Measurements from ENCODE around the gene NUMB. TPM values are rescaled to one million over a fixed set of nuclear protein-coding genes. Genes with fewer than 3 reads are reported as not detected.
A peak's percentile ranks its signal among the peaks of the same experiment; 100 is the strongest.

Gene NUMB
- total and polyA plus RNA-seq, 2 of the 13 experiments (the other 11 are each of a cell fraction or from before 2014, with no cell fraction given): 20.3 to 71.1 TPM

DNA sequence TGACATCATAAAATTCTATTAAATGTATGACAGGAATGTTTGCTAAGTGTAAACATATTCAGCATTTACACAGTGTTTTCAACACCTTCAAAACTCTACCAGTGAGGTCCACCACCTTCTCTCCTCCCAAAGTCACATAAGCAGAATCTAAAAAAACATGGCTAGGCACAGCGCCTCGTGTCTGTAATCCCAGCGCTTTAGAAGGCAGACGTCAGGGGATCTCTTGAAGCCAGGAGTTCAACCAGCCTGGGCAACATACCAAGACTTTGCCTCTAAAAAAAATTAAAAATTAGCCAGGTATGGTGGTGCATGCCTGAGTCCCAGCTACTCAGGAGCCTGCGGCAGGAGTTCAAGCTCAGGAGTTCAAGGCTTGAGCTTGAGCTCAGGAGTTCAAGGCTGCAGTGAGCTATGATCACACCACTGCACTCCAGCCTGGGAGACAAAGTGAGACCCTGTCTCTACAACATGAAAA lies 30.0 kb downstream of the NUMB start (continued):
- TF ChIP-seq ZNF18 (CRISPR knock-in tag; IDR thresholded peaks at IDR 0.05; ENCODE audit: insufficient replicate concordance): peak; percentile 73
- no peak for TF ChIP-seq DNMT3B (CRISPR knock-in tag; conservative IDR thresholded peaks at IDR 0.05)
- no peak for TF ChIP-seq RFX5 (IDR thresholded peaks at IDR 0.05; ENCODE audit: low read depth, low read length)
- TF ChIP-seq SMAD1 (CRISPR knock-in tag; IDR thresholded peaks at IDR 0.05; ENCODE audit: borderline replicate concordance, low read depth): no peak
- no peak for TF ChIP-seq NFATC3 (CRISPR knock-in tag; IDR thresholded peaks at IDR 0.05)
- no peak for TF ChIP-seq FOXK2 (IDR thresholded peaks at IDR 0.05)
- TF ChIP-seq, protein P1, sequence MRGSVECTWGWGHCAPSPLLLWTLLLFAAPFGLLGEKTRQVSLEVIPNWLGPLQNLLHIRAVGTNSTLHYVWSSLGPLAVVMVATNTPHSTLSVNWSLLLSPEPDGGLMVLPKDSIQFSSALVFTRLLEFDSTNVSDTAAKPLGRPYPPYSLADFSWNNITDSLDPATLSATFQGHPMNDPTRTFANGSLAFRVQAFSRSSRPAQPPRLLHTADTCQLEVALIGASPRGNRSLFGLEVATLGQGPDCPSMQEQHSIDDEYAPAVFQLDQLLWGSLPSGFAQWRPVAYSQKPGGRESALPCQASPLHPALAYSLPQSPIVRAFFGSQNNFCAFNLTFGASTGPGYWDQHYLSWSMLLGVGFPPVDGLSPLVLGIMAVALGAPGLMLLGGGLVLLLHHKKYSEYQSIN (CRISPR knock-in tag; IDR thresholded peaks at IDR 0.05; ENCODE audit: borderline replicate concordance): no peak
- no peak for TF ChIP-seq ZNF326 (CRISPR knock-in tag; IDR thresholded peaks at IDR 0.05; ENCODE audit: borderline replicate concordance)
- no peak for TF ChIP-seq MTF2 (CRISPR knock-in tag; IDR thresholded peaks at IDR 0.05; ENCODE audit: borderline replicate concordance)
- TF ChIP-seq ZNF557 (CRISPR knock-in tag; IDR thresholded peaks at IDR 0.05): no peak
- TF ChIP-seq RXRB (CRISPR knock-in tag; IDR thresholded peaks at IDR 0.05; ENCODE audit: borderline replicate concordance): peak; percentile 78
- TF ChIP-seq ZNF704 (CRISPR knock-in tag; IDR thresholded peaks at IDR 0.05; ENCODE audit: borderline replicate concordance): no peak
- no peak for TF ChIP-seq THAP7 (CRISPR knock-in tag; IDR thresholded peaks at IDR 0.05)
- 0 out of 2 replicates have a peak, but pooled peaks have one; percentile 21 for TF ChIP-seq ZNF878 (CRISPR knock-in tag; IDR thresholded peaks at IDR 0.05)
- no peak for TF ChIP-seq ZNF646 (CRISPR knock-in tag; IDR thresholded peaks at IDR 0.05)
- TF ChIP-seq ZNF382 (CRISPR knock-in tag; IDR thresholded peaks at IDR 0.05; ENCODE audit: borderline replicate concordance): no peak
- TF ChIP-seq ZNF362 (CRISPR knock-in tag; IDR thresholded peaks at IDR 0.05; ENCODE audit: borderline replicate concordance): peak; percentile 72; the same call in 1 of the 2 replicates
